GM19025 (cell line): ENCODE results near the gene VAMP1.
"Not testable (repeated sequence)": the region's sequence is repeated elsewhere in the genome, so short reads cannot be mapped to it uniquely, and the experiment has no call there.

Experiments used
- ATAC-seq: cut with Tn5 transposase; IDR thresholded peaks from one replicate; pipeline ENCODE4 v1.9.1; 2021; ENCODE audit warnings: mild to moderate bottlenecking, low read depth, moderate library complexity; ENCODE audit not compliant: unreplicated experiment

The VAMP1 gene

GRCh38 chr12:6471989-6472360 lies 1.5 kb upstream of the VAMP1 start:
- ATAC-seq, result no peak

GRCh38 chr12:6469609-6470374 lies 685 bp downstream of the VAMP1 start:
- no peak for ATAC-seq

- no peak for ATAC-seq
These were observed 1.4 kb downstream of the VAMP1 start for GRCh38 chr12:6469092-6469491.

- ATAC-seq, result no peak
These were observed 2.2 kb downstream of the VAMP1 start for GRCh38 chr12:6468283-6468575.

GRCh38 chr12:6467571-6468282 lies 2.8 kb downstream of the VAMP1 start:
- not testable (repeated sequence) for ATAC-seq

- ATAC-seq, result not testable (repeated sequence)
These were observed 3.7 kb downstream of the VAMP1 start for GRCh38 chr12:6466751-6467150.

- ATAC-seq, result no peak
These were observed 4.3 kb downstream of the VAMP1 start for GRCh38 chr12:6466184-6466573.

GRCh38 chr12:6465467-6466183 lies 4.9 kb downstream of the VAMP1 start:
- ATAC-seq, result no peak

- ATAC-seq, result no peak
These were observed 5.9 kb downstream of the VAMP1 start for GRCh38 chr12:6464531-6464930.

- no peak for ATAC-seq
These were observed 6.6 kb downstream of the VAMP1 start for GRCh38 chr12:6463858-6464257.

GRCh38 chr12:6463216-6463615 lies 7.3 kb downstream of the VAMP1 start:
- ATAC-seq, result no peak

GRCh38 chr12:6462234-6462995 lies 8.1 kb downstream of the VAMP1 start:
- ATAC-seq, result no peak

- peak; percentile 73 for ATAC-seq
These were observed 8.9 kb downstream of the VAMP1 start for GRCh38 chr12:6461401-6462233.

- ATAC-seq, result no peak
These were observed 9.6 kb downstream of the VAMP1 start for GRCh38 chr12:6460751-6461371.

GRCh38 chr12:6459004-6459337 lies 11.5 kb downstream of the VAMP1 start:
- ATAC-seq, result no peak

GRCh38 chr12:6458281-6459003 lies 12.0 kb downstream of the VAMP1 start:
- no peak for ATAC-seq

GRCh38 chr12:6457220-6457945 lies 13.1 kb downstream of the VAMP1 start:
- ATAC-seq, result no peak

- no peak for ATAC-seq
These were observed 17.4 kb downstream of the VAMP1 start for GRCh38 chr12:6452944-6453630.
